H1 (cell line): ENCODE results near the gene IGSF11.

Source experiments
- ATF3 ChIP-seq: IDR thresholded peaks from 2 replicates; pipeline ENCODE4 v1.6.1; 2011; ENCODE audit warnings: low read depth, mild to moderate bottlenecking, low read length; ENCODE audit not compliant: insufficient read depth
- BRCA1 ChIP-seq: IDR thresholded peaks from 2 replicates; pipeline ENCODE4 v1.6.1; 2012; ENCODE audit warnings: low read depth, low read length, improper control_type of control experiment
- EZH2 ChIP-seq: fragments of 200-600 bp; sonication (generic); IDR thresholded peaks from 2 replicates; pipeline ENCODE4 v1.7.1; 2012; ENCODE audit warnings: low read depth, mild to moderate bottlenecking, moderate library complexity, low read length, inconsistent platforms; ENCODE audit not compliant: severe bottlenecking
- GABPA ChIP-seq: IDR thresholded peaks from 2 replicates; pipeline ENCODE4 v1.6.1; 2011; ENCODE audit warnings: mild to moderate bottlenecking, low read length, moderate library complexity, borderline replicate concordance; ENCODE audit not compliant: insufficient read depth
- JUND ChIP-seq: IDR thresholded peaks from 2 replicates; pipeline ENCODE4 v1.6.1; 2011; ENCODE audit warnings: mild to moderate bottlenecking, improper control_type of control experiment, low read length
- MAX ChIP-seq: IDR thresholded peaks from 2 replicates; pipeline ENCODE4 v1.6.1; 2012; ENCODE audit warnings: inconsistent platforms
- NRF1 ChIP-seq: IDR thresholded peaks from 2 replicates; pipeline ENCODE4 v1.6.1; 2011; ENCODE audit warnings: mild to moderate bottlenecking, low read depth, low read length, improper control_type of control experiment
- POLR2A ChIP-seq, 2 experiments: IDR thresholded peaks; 1 replicate in 1 of 2; 2 replicates in 1 of 2; pipeline ENCODE4 v1.6.1; 2011; ENCODE audit warnings: low read depth in 2 of 2, low read length in 2 of 2, mild to moderate bottlenecking in 2 of 2; ENCODE audit errors: control extremely low read depth in 1 of 2
- RFX5 ChIP-seq: IDR thresholded peaks from 2 replicates; pipeline ENCODE4 v1.6.1; 2011; ENCODE audit warnings: low read depth, low read length, improper control_type of control experiment, borderline replicate concordance
- SRF ChIP-seq: IDR thresholded peaks from 2 replicates; pipeline ENCODE4 v1.6.1; 2011; ENCODE audit warnings: mild to moderate bottlenecking, low read depth, low read length, moderate library complexity
- TAF1 ChIP-seq: IDR thresholded peaks from 2 replicates; pipeline ENCODE4 v1.6.1; 2011; ENCODE audit warnings: mild to moderate bottlenecking, low read depth, low read length
- TF ChIP-seq, protein P1 (sequence below): IDR thresholded peaks from 2 replicates; pipeline ENCODE4 v1.6.1; 2012; ENCODE audit warnings: low read length, inconsistent platforms
- TF ChIP-seq, protein P2 (sequence below), 3 experiments: IDR thresholded peaks; 1 replicate in 2 of 3; 2 replicates in 1 of 3; pipeline versions ENCODE4 v1.5.1 to v1.6.1; 2011; ENCODE audit warnings: low read length in 3 of 3, mild to moderate bottlenecking in 3 of 3, inconsistent platforms in 2 of 3, low read depth in 1 of 3, moderate library complexity in 1 of 3; ENCODE audit not compliant: insufficient read depth in 1 of 3; ENCODE audit errors: control extremely low read depth in 1 of 3

DNA sequence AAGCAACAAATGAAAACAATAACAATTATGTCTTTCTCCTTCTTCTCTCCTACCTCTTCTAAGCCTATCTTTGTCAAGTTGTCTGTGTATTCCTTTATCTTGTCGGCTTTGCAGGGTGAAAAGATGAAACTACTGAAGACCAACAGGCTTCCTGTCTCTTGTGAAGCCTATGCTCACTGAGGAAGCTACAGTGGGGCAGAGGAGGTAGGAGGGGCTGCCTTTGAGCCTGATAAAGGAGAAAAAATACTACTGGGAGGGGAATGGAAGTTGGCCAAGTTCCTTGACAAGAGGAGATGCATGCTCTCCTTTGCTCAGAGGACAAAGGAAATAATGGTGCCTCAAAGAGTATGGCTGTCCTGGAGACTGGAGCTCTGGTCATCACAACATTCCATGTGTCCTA lies 92.0 kb downstream of the IGSF11 start:
- TF ChIP-seq RFX5 = no peak
- no peak for TF ChIP-seq BRCA1
- TF ChIP-seq EZH2 = no peak
- TF ChIP-seq NRF1 = no peak
- TF ChIP-seq, protein P1, sequence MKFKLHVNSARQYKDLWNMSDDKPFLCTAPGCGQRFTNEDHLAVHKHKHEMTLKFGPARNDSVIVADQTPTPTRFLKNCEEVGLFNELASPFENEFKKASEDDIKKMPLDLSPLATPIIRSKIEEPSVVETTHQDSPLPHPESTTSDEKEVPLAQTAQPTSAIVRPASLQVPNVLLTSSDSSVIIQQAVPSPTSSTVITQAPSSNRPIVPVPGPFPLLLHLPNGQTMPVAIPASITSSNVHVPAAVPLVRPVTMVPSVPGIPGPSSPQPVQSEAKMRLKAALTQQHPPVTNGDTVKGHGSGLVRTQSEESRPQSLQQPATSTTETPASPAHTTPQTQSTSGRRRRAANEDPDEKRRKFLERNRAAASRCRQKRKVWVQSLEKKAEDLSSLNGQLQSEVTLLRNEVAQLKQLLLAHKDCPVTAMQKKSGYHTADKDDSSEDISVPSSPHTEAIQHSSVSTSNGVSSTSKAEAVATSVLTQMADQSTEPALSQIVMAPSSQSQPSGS = no peak
- TF ChIP-seq, protein P2, sequence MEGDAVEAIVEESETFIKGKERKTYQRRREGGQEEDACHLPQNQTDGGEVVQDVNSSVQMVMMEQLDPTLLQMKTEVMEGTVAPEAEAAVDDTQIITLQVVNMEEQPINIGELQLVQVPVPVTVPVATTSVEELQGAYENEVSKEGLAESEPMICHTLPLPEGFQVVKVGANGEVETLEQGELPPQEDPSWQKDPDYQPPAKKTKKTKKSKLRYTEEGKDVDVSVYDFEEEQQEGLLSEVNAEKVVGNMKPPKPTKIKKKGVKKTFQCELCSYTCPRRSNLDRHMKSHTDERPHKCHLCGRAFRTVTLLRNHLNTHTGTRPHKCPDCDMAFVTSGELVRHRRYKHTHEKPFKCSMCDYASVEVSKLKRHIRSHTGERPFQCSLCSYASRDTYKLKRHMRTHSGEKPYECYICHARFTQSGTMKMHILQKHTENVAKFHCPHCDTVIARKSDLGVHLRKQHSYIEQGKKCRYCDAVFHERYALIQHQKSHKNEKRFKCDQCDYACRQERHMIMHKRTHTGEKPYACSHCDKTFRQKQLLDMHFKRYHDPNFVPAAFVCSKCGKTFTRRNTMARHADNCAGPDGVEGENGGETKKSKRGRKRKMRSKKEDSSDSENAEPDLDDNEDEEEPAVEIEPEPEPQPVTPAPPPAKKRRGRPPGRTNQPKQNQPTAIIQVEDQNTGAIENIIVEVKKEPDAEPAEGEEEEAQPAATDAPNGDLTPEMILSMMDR (IDR thresholded peaks at IDR 0.05; ENCODE audit: control extremely low read depth in 1 of 3, insufficient read depth in 1 of 3, low read depth in 1 of 3, low read length in 3 of 3) = no peak
- no peak for TF ChIP-seq TAF1
- TF ChIP-seq SRF = no peak
- TF ChIP-seq ATF3 = no peak
- TF ChIP-seq JUND = no peak
- TF ChIP-seq GABPA = no peak
- TF ChIP-seq POLR2A (IDR thresholded peaks at IDR 0.05; ENCODE audit: control extremely low read depth in 1 of 2, low read depth in 2 of 2, low read length in 2 of 2) = no peak
- TF ChIP-seq MAX = no peak
